Suprapubic skin (tissue), 4 donors: ENCODE results near the gene NNMT. TPM values are rescaled to one million over a fixed set of nuclear protein-coding genes. Genes with fewer than 3 reads are reported as not detected.
A peak's percentile ranks its signal among the peaks of the same experiment; 100 is the strongest.

Experiments
- DNase-seq, 2 donors: peaks; one replicate each; pipeline ENCODE4 v3.0.0-alpha.2; 2019; ENCODE audit warnings: low spot score in 2 of 2
- H3K27ac ChIP-seq: fragments of 200-600 bp; sonication (generic); one replicate; pipeline ENCODE4 v1.5.1; 2019
- H3K27me3 ChIP-seq: fragments of 200-600 bp; sonication (generic); one replicate; pipeline ENCODE4 v1.5.1; 2019
- H3K36me3 ChIP-seq: fragments of 200-600 bp; sonication (generic); one replicate; pipeline ENCODE4 v1.5.1; 2019
- H3K4me1 ChIP-seq: fragments of 200-600 bp; sonication (generic); one replicate; pipeline ENCODE4 v1.5.1; 2019
- H3K4me3 ChIP-seq: fragments of 200-600 bp; sonication (generic); one replicate; pipeline ENCODE4 v1.5.1; 2019; ENCODE audit warnings: mild to moderate bottlenecking
- H3K9me3 ChIP-seq: fragments of 200-600 bp; sonication (generic); one replicate; pipeline ENCODE4 v1.5.1; 2019
- EP300 ChIP-seq: sonication (generic); formaldehyde crosslinking; IDR thresholded peaks from one replicate; pipeline ENCODE4 v1.6.1; 2017; ENCODE audit warnings: antibody characterized with exemption
- POLR2A ChIP-seq, 2 donors: fragments of 450-650 bp; IDR thresholded peaks; one replicate each; pipeline ENCODE4 v1.6.1; 2017; ENCODE audit warnings: antibody characterized with exemption in 2 of 2, mild to moderate bottlenecking in 2 of 2, moderate library complexity in 2 of 2
- POLR2AphosphoS5 ChIP-seq, 3 donors: sonication (generic); formaldehyde crosslinking; IDR thresholded peaks; one replicate each; pipeline ENCODE4 v1.6.1; 2017; ENCODE audit warnings: antibody characterized with exemption in 3 of 3
- WGBS: methylation state at CpG from one replicate; pipeline ENCODE4 v1.1.5; 2018; 5-methylcytosine and 5-hydroxymethylcytosine counted together
- total RNA-seq, 4 donors: library from RNA; depleted of rRNA; stranded (reverse); fragments of >200 nt; gene quantifications; one replicate each; pipeline ENCODE4 v1.1.0, GENCODE V29; 2016
- TF ChIP-seq, protein P1 (sequence below), 2 donors: fragments of 200-600 bp in 1 of 2; fragments of 450-650 bp in 1 of 2; sonication (generic) in 1 of 2; IDR thresholded peaks; one replicate each; pipeline ENCODE4 v1.5.1; 2016 to 2019; ENCODE audit warnings: antibody characterized with exemption in 2 of 2, mild to moderate bottlenecking in 1 of 2, moderate library complexity in 1 of 2

NNMT gene
- total RNA-seq, 4 donors from 2014 or later = 106 to 269 (median 210) TPM

DNA sequence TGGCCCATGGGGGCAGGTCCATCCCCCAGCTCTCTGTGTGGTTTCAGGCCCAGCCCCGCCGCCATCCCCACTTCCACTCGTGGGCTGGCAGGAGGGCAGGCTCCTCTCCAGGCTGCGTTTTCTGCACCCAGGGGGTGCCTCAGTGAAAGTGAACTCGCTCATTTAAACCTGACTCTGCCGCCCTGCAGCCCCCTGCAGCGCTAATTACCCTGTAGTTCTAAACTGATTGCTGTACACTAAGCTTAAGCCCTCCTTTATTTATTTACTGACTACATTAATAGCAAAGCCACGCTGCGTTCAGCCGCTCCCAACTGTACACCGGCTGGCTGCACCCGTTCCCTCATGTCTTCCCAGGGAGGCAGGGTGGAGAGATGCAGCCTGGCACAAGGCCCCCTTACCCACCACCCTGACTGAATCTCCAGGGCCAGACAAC lies 36.6 kb upstream of the NNMT start:
- H3K36me3 ChIP-seq = peaks cover 6% of the 10 kb centered on the region
- no peaks in the 10 kb centered on the region for H3K9me3 ChIP-seq
- peak in 1 of 3 donors; percentile 13 for TF ChIP-seq POLR2AphosphoS5 (IDR thresholded peaks at IDR 0.05)
- TF ChIP-seq, protein P1, sequence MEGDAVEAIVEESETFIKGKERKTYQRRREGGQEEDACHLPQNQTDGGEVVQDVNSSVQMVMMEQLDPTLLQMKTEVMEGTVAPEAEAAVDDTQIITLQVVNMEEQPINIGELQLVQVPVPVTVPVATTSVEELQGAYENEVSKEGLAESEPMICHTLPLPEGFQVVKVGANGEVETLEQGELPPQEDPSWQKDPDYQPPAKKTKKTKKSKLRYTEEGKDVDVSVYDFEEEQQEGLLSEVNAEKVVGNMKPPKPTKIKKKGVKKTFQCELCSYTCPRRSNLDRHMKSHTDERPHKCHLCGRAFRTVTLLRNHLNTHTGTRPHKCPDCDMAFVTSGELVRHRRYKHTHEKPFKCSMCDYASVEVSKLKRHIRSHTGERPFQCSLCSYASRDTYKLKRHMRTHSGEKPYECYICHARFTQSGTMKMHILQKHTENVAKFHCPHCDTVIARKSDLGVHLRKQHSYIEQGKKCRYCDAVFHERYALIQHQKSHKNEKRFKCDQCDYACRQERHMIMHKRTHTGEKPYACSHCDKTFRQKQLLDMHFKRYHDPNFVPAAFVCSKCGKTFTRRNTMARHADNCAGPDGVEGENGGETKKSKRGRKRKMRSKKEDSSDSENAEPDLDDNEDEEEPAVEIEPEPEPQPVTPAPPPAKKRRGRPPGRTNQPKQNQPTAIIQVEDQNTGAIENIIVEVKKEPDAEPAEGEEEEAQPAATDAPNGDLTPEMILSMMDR (IDR thresholded peaks at IDR 0.05) = no peak
- DNase-seq = no peak
- no peaks in the 10 kb centered on the region for H3K27me3 ChIP-seq
- peak overlapping the region; percentile 60 for H3K27ac ChIP-seq
- H3K4me3 ChIP-seq = no peak overlapping the region
- H3K4me1 ChIP-seq = peaks cover 49% of the 10 kb centered on the region
- WGBS = 67% methylated on average over 9 of the region's 12 CpGs

DNA sequence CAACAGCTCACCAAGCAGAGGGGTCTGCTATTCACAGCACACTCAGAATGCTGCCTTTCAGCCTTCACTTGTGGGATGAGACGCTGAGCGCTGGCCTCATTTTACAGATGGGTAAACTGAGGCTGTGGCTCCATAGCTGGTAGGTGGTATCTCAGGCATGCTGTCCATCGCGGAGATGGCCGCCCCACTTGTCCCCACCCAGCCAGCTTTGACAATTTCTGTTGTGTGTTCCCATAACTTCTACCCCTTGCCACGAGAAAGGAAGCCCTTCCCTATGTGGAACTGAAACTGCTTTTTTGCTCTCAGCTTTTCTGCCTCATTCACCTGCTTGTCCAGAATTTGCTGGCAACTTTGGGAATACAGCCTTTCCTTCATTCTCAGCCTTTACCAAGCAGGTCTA lies 36.1 kb upstream of the NNMT start:
- DNase-seq = no peak
- Histone ChIP-seq H3K4me1 (peaks cover 49% of the 10 kb centered on the region), H3K36me3 (peaks cover 6% of the 10 kb centered on the region), H3K27ac (peak overlapping the region; percentile 60), H3K9me3 (no peaks in the 10 kb centered on the region), H3K4me3 (no peak overlapping the region), H3K27me3 (no peaks in the 10 kb centered on the region)
- TF ChIP-seq EP300 (no peak), POLR2A (IDR thresholded peaks at IDR 0.05) (no peak), POLR2AphosphoS5 (IDR thresholded peaks at IDR 0.05) (no peak)
- TF ChIP-seq, protein P1 (IDR thresholded peaks at IDR 0.05) = no peak
- 86% methylated on average over 4 of the region's 6 CpGs for WGBS

DNA sequence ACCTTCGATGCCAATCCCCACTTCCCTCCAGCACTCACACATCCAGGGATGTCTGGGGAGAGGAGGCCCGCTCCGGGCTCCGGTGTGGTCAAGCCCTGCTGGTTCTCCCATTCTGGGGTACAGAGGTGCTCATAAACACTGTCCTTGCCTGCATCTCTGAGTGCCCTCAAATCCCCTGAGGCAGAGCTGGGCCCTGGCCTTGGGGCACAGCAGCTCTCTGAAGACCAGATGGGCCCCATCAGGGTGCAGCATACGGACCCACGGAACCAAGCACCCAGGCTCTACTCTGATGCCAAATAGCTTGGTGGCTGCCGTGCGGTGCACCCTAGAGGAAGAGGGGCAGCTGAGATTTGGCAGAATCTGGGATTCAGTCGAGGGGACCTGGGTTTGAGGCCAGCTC lies 35.7 kb upstream of the NNMT start:
- Histone ChIP-seq H3K9me3 (no peaks in the 10 kb centered on the region), H3K4me3 (no peak overlapping the region), H3K36me3 (peaks cover 6% of the 10 kb centered on the region), H3K27ac (peak overlapping the region; percentile 60), H3K4me1 (peaks cover 49% of the 10 kb centered on the region), H3K27me3 (no peaks in the 10 kb centered on the region)
- peak in 1 of 3 donors; percentile 36 for TF ChIP-seq POLR2AphosphoS5 (IDR thresholded peaks at IDR 0.05)
- TF ChIP-seq, protein P1 (IDR thresholded peaks at IDR 0.05) = no peak
- 56% methylated on average over 6 of the region's 9 CpGs for WGBS
- DNase-seq = no peak

DNA sequence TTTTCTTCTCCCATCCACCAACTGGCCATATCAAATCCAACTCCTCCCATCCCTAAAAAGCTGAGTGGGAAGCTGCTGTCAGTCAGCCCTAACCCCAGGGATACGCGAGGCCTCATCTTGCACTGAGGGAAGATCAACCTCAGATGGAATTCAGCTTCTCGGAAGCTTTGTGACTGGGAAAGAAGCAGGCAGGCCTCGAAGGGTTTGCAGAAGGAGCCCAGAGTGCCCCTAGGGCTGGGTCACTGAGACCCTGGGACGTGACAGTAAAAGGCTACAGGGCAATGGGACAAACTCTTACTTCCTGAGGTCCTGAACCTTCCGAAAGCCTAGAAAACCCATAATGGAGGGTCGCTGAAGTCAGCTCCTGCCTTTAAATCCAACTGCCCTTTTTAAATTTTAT lies 34.4 kb upstream of the NNMT start:
- H3K4me3 ChIP-seq = no peak overlapping the region
- H3K9me3 ChIP-seq = no peaks in the 10 kb centered on the region
- H3K27ac ChIP-seq = no peak overlapping the region
- no peaks in the 10 kb centered on the region for H3K36me3 ChIP-seq
- no peaks in the 10 kb centered on the region for H3K27me3 ChIP-seq
- peaks cover 42% of the 10 kb centered on the region for H3K4me1 ChIP-seq
- TF ChIP-seq EP300 (no peak), POLR2AphosphoS5 (IDR thresholded peaks at IDR 0.05) (no peak)
- DNase-seq = no peak
- 81% methylated on average over 7 of the region's 7 CpGs for WGBS

DNA sequence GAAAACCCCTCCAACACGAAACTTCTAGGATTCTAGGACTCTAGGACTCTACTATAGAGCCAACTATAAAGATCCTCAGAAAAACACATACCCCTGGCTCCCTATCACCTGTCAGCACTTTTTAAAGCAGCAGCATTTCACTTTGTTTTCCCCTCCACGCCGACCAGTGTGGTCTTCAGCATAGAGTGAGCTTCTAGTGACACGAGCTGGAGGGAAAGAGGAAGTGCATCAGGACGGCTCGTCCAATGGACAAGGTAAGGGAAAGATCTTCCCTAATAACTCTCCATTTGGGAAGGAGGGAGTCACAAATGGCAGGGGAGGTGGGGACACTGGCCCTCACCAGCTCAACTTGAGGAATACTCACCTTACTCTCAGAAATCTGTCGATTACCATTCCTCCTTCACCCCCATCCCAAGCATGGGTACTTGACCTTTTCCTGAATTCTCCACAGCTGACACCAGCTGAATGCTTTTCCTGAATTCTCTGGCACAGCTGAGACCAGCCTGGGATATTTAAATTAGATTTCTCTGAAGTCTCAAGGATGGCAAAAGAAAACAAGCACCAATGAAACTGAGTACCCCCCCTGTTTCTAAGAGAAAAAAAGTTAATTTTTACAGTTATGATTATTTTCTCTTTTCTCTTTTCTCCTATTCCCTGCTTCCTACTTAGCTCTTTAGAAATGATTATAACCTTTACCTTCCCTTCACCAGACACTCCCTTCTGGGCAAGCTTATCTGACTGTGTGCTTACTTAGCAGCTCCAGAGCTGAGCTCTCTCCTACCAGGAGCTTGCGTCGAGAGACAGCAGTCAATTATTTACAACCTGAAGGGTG lies 33.3 kb upstream of the NNMT start:
- TF ChIP-seq POLR2A (IDR thresholded peaks at IDR 0.05) = no peak
- no peak for TF ChIP-seq POLR2AphosphoS5 (IDR thresholded peaks at IDR 0.05)
- no peak for TF ChIP-seq EP300
- TF ChIP-seq, protein P1 (IDR thresholded peaks at IDR 0.05) = peak in 1 of 2 donors; percentile 35
- Histone ChIP-seq H3K27ac (no peak overlapping the region), H3K9me3 (no peaks in the 10 kb centered on the region), H3K36me3 (no peaks in the 10 kb centered on the region), H3K27me3 (no peaks in the 10 kb centered on the region), H3K4me3 (no peak overlapping the region), H3K4me1 (peaks cover 30% of the 10 kb centered on the region)
- DNase-seq = peak in 1 of 2 donors; percentile 34
- WGBS = 32% methylated on average over 9 of the region's 9 CpGs
